Vagina (tissue), 2 donors: ENCODE data around the gene FBXL12.

Experiments
- CTCF ChIP-seq, 3 experiments: fragments of 450-650 bp in 2 of 3; fragments of 200-600 bp in 1 of 3; sonication (generic) in 1 of 3; IDR thresholded peaks; one replicate each; pipeline ENCODE4 v1.5.1; 2017 to 2019; ENCODE audit warnings: antibody characterized with exemption in 3 of 3, mild to moderate bottlenecking in 2 of 3, moderate library complexity in 2 of 3
- POLR2A ChIP-seq, 2 donors: fragments of 450-650 bp; IDR thresholded peaks; one replicate each; pipeline ENCODE4 v1.6.1; 2017; ENCODE audit warnings: antibody characterized with exemption in 2 of 2, mild to moderate bottlenecking in 2 of 2, moderate library complexity in 2 of 2
- POLR2AphosphoS5 ChIP-seq, 2 donors: sonication (generic); formaldehyde crosslinking; IDR thresholded peaks; one replicate each; pipeline ENCODE4 v1.9.0; 2017; ENCODE audit warnings: antibody characterized with exemption in 2 of 2, mild to moderate bottlenecking in 2 of 2, low read depth in 1 of 2; ENCODE audit not compliant: insufficient read depth in 1 of 2

GRCh38 chr19:9857076-9857721 is 38.3 kb upstream of the FBXL12 start:
- no peak for TF ChIP-seq CTCF (IDR thresholded peaks at IDR 0.05)
- TF ChIP-seq POLR2A (IDR thresholded peaks at IDR 0.05), result no peak
- TF ChIP-seq POLR2AphosphoS5 (IDR thresholded peaks at IDR 0.05; ENCODE audit: insufficient read depth in 1 of 2, low read depth in 1 of 2), result no peak
